GM23338 (cell line): ENCODE data around the gene ZGPAT. TPM values are rescaled to one million over a fixed set of nuclear protein-coding genes. Genes with fewer than 3 reads are reported as not detected.

Experiments
- ATAC-seq: fragments of 200-7000 bp; cut with Tn5 transposase; 3 replicates; pipeline ENCODE4 v1.9.1; 2020
- DNase-seq: peaks from one replicate; pipeline ENCODE4 v3.0.0-alpha.2; 2015; ENCODE audit warnings: low spot score
- H2AFZ ChIP-seq: fragments of 200-600 bp; sonication (generic); 2 replicates; pipeline ENCODE4 v1.8.0; 2016; ENCODE audit warnings: antibody characterized with exemption, mild to moderate bottlenecking, moderate library complexity
- H3F3A ChIP-seq: fragments of 200-600 bp; sonication (generic); replicated peaks from 2 replicates; pipeline ENCODE4 v1.8.0; 2017; ENCODE audit warnings: antibody characterized with exemption, mixed run types, low read depth
- H3K27ac ChIP-seq: fragments of 200-600 bp; sonication (generic); 2 replicates; pipeline ENCODE4 v1.6.1; 2016; ENCODE audit warnings: low read depth
- H3K27me3 ChIP-seq: fragments of 200-600 bp; sonication (generic); 2 replicates; pipeline ENCODE4 v1.8.0; 2016; ENCODE audit warnings: mild to moderate bottlenecking, mixed run types, moderate library complexity; ENCODE audit not compliant: insufficient read depth
- H3K36me3 ChIP-seq: fragments of 200-600 bp; sonication (generic); 2 replicates; pipeline ENCODE4 v1.8.0; 2016; ENCODE audit warnings: mild to moderate bottlenecking; ENCODE audit not compliant: insufficient read depth
- H3K4me1 ChIP-seq: fragments of 200-600 bp; sonication (generic); 2 replicates; pipeline ENCODE4 v1.8.0; 2016; ENCODE audit warnings: mild to moderate bottlenecking, moderate library complexity; ENCODE audit not compliant: insufficient read depth
- H3K4me2 ChIP-seq: fragments of 200-600 bp; sonication (generic); 2 replicates; pipeline ENCODE4 v1.7.1; 2017; ENCODE audit warnings: mixed run types
- H3K4me3 ChIP-seq: fragments of 200-600 bp; sonication (generic); 2 replicates; pipeline ENCODE4 v1.6.1; 2016; ENCODE audit warnings: mixed run types
- H3K79me2 ChIP-seq: fragments of 200-600 bp; sonication (generic); replicated peaks from 2 replicates; pipeline ENCODE4 v1.8.0; 2017; ENCODE audit warnings: mild to moderate bottlenecking; ENCODE audit not compliant: insufficient read depth
- H3K9me2 ChIP-seq: fragments of 200-600 bp; sonication (generic); 2 replicates; pipeline ENCODE4 v1.8.0; 2017; ENCODE audit not compliant: insufficient read depth
- H4K20me1 ChIP-seq: fragments of 200-600 bp; sonication (generic); replicated peaks from 2 replicates; pipeline ENCODE4 v1.8.0; 2017; ENCODE audit warnings: mild to moderate bottlenecking; ENCODE audit not compliant: insufficient read depth
- H3K27ac Mint-ChIP-seq: 2 replicates; pipeline ENCODE4 v1.8.0; 2020; ENCODE audit warnings: inconsistent platforms, mild to moderate bottlenecking, moderate library complexity, mixed read lengths
- H3K27me3 Mint-ChIP-seq: 3 replicates; pipeline ENCODE4 v1.8.0; 2022; ENCODE audit warnings: low read depth, mild to moderate bottlenecking, moderate library complexity, mixed read lengths, inconsistent platforms; ENCODE audit not compliant: insufficient read depth, poor library complexity
- H3K36me3 Mint-ChIP-seq: 3 replicates; pipeline ENCODE4 v1.8.0; 2021; ENCODE audit warnings: low read depth, mild to moderate bottlenecking, inconsistent platforms, moderate library complexity, mixed read lengths
- H3K4me1 Mint-ChIP-seq: 3 replicates; pipeline ENCODE4 v1.8.0; 2020; ENCODE audit warnings: mild to moderate bottlenecking, inconsistent platforms, mixed read lengths
- H3K4me3 Mint-ChIP-seq: 3 replicates; pipeline ENCODE4 v1.8.0; 2021; ENCODE audit warnings: moderate library complexity, mild to moderate bottlenecking, inconsistent platforms, mixed read lengths
- H3K9me3 Mint-ChIP-seq: 3 replicates; pipeline ENCODE4 v1.8.0; 2020; ENCODE audit warnings: moderate library complexity, mild to moderate bottlenecking, inconsistent platforms, mixed read lengths
- CREB1 ChIP-seq: fragments of 250-450 bp; sonication (Bioruptor Pico); IDR thresholded peaks from 2 replicates; pipeline ENCODE4 v1.5.0; 2020; ENCODE audit warnings: low read depth, mild to moderate bottlenecking, moderate library complexity
- JUNB ChIP-seq: IDR thresholded peaks from one replicate; pipeline ENCODE4 v1.6.1; 2016; ENCODE audit warnings: antibody characterized with exemption; ENCODE audit not compliant: unreplicated experiment
- NANOG ChIP-seq: IDR thresholded peaks from 2 replicates; pipeline ENCODE4 v1.6.1; 2016; ENCODE audit warnings: antibody characterized with exemption, borderline replicate concordance
- POLR2AphosphoS5 ChIP-seq: IDR thresholded peaks from 2 replicates; pipeline ENCODE4 v1.6.1; 2016; ENCODE audit warnings: antibody characterized with exemption, low read depth
- ZNF114 ChIP-seq: fragments of 250-450 bp; sonication (Bioruptor Pico); IDR thresholded peaks from 2 replicates; pipeline ENCODE4 v1.5.0; 2020; ENCODE audit warnings: mild to moderate bottlenecking, moderate library complexity
- ZNF331 ChIP-seq: fragments of 250-450 bp; sonication (Bioruptor Pico); IDR thresholded peaks from 2 replicates; pipeline ENCODE4 v1.5.0; 2020; ENCODE audit warnings: low read depth, mild to moderate bottlenecking, moderate library complexity
- polyA plus RNA-seq: library from polyadenylated mRNA; unstranded; fragments of >200 nt; fragmentation: Nextera tagmentation; extraction: Ambion mirVana; gene quantifications from 2 replicates; pipeline ENCODE4 v1.2.1, GENCODE V29; 2016
- total RNA-seq: library from RNA; depleted of rRNA; stranded (reverse); fragments of >200 nt; shearing (Covaris generic); gene quantifications from 2 replicates; pipeline ENCODE4 v1.2.3, GENCODE V29; 2014
- TF ChIP-seq, protein P1 (sequence below): IDR thresholded peaks from one replicate; pipeline ENCODE4 v1.6.1; 2018; ENCODE audit warnings: antibody characterized with exemption; ENCODE audit not compliant: unreplicated experiment

ZGPAT gene
- total and polyA plus RNA-seq, 2 experiments from 2014 or later = 25.0 to 39.2 TPM

DNA sequence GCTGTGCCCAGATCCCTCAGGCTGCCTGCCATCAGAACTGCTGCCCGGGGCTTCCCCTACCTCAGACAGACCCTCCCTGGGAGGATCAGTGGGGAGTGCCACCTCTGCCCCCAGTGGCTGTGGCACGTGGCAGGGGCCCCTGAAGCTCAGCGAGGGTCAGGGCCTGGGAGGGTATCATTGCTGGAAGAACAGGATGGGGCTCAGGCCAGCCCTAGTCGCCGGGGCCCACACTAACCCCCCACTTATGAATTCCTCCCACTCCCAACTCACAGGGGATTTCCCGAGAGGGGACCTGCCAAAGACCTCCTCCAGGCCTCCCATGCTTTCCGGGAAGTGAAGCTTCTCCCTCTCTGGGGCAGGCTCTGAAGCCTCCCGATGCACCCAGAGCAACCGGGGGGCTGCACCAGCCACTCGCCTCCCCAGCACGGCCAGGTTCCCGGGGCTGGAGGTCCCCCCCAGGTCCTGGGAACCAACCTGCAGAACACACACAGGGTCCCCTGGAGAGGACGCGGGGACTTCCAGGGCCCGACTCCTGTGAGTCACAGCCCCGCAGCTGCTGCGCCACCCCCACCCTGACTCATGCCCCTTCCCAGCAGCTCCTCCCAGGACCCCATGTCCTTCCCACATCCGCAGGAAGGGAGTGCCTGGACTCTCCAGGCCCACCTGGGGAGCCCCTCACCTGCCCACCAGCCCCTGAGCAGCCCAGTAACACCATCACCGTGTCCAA is 8.9 kb upstream of the ZGPAT start:
- ATAC-seq (no peak), DNase-seq (no peak)
- Histone ChIP-seq H3K27me3 (no peaks in the 10 kb centered on the region), H3K4me1 (no peaks in the 10 kb centered on the region), H2AFZ (no peak overlapping the region), H3K4me2 (no peak overlapping the region), H3K27ac (no peak overlapping the region), H3K9me2 (no peaks in the 10 kb centered on the region), H3K36me3 (no peaks in the 10 kb centered on the region), H3F3A (peaks cover 4% of the 10 kb centered on the region; the same call in 1 of the 2 replicates), H3K4me3 (no peak overlapping the region), H3K79me2 (no peaks in the 10 kb centered on the region), H4K20me1 (no peaks in the 10 kb centered on the region)
- TF ChIP-seq, protein P1, sequence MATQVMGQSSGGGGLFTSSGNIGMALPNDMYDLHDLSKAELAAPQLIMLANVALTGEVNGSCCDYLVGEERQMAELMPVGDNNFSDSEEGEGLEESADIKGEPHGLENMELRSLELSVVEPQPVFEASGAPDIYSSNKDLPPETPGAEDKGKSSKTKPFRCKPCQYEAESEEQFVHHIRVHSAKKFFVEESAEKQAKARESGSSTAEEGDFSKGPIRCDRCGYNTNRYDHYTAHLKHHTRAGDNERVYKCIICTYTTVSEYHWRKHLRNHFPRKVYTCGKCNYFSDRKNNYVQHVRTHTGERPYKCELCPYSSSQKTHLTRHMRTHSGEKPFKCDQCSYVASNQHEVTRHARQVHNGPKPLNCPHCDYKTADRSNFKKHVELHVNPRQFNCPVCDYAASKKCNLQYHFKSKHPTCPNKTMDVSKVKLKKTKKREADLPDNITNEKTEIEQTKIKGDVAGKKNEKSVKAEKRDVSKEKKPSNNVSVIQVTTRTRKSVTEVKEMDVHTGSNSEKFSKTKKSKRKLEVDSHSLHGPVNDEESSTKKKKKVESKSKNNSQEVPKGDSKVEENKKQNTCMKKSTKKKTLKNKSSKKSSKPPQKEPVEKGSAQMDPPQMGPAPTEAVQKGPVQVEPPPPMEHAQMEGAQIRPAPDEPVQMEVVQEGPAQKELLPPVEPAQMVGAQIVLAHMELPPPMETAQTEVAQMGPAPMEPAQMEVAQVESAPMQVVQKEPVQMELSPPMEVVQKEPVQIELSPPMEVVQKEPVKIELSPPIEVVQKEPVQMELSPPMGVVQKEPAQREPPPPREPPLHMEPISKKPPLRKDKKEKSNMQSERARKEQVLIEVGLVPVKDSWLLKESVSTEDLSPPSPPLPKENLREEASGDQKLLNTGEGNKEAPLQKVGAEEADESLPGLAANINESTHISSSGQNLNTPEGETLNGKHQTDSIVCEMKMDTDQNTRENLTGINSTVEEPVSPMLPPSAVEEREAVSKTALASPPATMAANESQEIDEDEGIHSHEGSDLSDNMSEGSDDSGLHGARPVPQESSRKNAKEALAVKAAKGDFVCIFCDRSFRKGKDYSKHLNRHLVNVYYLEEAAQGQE = no peak
- TF ChIP-seq ZNF331 (CRISPR knock-in tag) = no peak
- H3K4me3 Mint-ChIP-seq = no peak overlapping the region
- peaks cover 17% of the 10 kb centered on the region for H3K27me3 Mint-ChIP-seq
- H3K36me3 Mint-ChIP-seq = peaks cover 9% of the 10 kb centered on the region
- H3K9me3 Mint-ChIP-seq = peaks cover 2% of the 10 kb centered on the region; the same call in 2 of the 3 replicates
- H3K4me1 Mint-ChIP-seq = peaks cover 3% of the 10 kb centered on the region; the same call in 2 of the 3 replicates
- H3K27ac Mint-ChIP-seq = no peak overlapping the region

DNA sequence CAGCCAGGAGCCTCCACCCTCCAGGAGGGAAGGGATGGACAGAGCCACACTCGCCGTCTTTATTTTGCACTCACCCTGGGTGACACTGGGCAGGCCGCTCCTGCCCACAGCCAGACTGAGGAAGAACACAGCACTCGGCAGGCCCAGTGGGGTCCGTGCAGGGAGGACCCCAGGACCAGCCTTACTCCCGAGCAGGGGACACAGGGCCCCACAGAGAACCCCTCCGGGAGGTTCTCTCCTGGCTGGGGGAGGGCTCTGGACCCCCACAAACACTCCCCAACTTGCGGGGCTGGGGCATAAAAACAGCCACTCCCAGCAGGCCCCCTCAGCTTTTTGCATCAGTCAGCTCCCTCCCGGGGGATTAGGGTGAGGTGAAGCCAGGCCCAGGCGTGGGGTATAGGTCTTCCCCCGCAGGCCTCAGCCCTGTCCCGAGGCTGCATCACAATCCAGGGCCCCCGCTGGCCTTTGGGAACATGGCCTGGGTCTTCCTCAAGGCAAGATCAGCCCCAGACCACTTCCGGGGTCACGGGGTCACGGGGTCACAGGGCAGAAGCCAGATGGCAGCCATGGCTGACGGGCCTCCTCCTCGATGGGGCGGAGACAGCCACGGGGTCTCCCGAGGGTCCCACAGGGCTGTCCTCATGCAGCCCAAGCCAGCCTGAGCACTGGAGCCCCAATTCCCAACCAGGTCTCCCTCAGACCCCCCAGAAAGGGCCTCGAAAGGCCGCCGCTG is 8.2 kb upstream of the ZGPAT start:
- Mint-ChIP-seq H3K27me3 (peaks cover 15% of the 10 kb centered on the region), H3K4me1 (peaks cover 3% of the 10 kb centered on the region; the same call in 2 of the 3 replicates), H3K4me3 (no peak overlapping the region), H3K27ac (no peak overlapping the region), H3K9me3 (no peaks in the 10 kb centered on the region), H3K36me3 (peaks cover 3% of the 10 kb centered on the region; the same call in 2 of the 3 replicates)
- Histone ChIP-seq H4K20me1 (no peaks in the 10 kb centered on the region), H3K4me2 (no peak overlapping the region), H3K4me1 (no peaks in the 10 kb centered on the region), H3F3A (peaks cover 4% of the 10 kb centered on the region; the same call in 1 of the 2 replicates), H3K36me3 (no peaks in the 10 kb centered on the region), H3K27ac (no peak overlapping the region), H2AFZ (no peak overlapping the region), H3K9me2 (no peaks in the 10 kb centered on the region), H3K4me3 (no peak overlapping the region), H3K27me3 (no peaks in the 10 kb centered on the region), H3K79me2 (no peaks in the 10 kb centered on the region)
- no peak for DNase-seq
- ATAC-seq = no peak
- TF ChIP-seq ZNF331 (CRISPR knock-in tag) (no peak), NANOG (no peak), POLR2AphosphoS5 (peak; percentile 1; the same call in 1 of the 2 replicates), JUNB (no peak), ZNF114 (no peak), CREB1 (no peak)
